Measurements from ENCODE around the gene CHST10.
"Not testable (repeated sequence)": the region's sequence is repeated elsewhere in the genome, so short reads cannot be mapped to it uniquely, and the experiment has no call there.

CHST10 gene

GRCh38 chr2:100365434-100365833, 52.0 kb downstream of the CHST10 start (continued):
- TF ChIP-seq ZFHX2 (tag by site-specific recombination; conservative IDR thresholded peaks at IDR 0.05) (no peak), ZNF777 (tag by site-specific recombination; IDR thresholded peaks at IDR 0.05; ENCODE audit: borderline replicate concordance) (no peak), TRIM28 (IDR thresholded peaks at IDR 0.05; ENCODE audit: borderline replicate concordance, low read length) (no peak), AEBP2 (tag by site-specific recombination; IDR thresholded peaks at IDR 0.05; ENCODE audit: borderline replicate concordance) (no peak)

GRCh38 chr2:100362269-100362668, 55.2 kb downstream of the CHST10 start:
- H3K9me3 ChIP-seq (ENCODE audit: control insufficient read depth, insufficient read depth, low read depth, low read length); H3K36me3 ChIP-seq (ENCODE audit: control insufficient read depth in 2 of 2, insufficient read depth in 1 of 2, low read length in 2 of 2); H3K27ac ChIP-seq (ENCODE audit: extremely low read depth, low read depth, low read length); CTCF ChIA-PET; POLR2A ChIA-PET; H3K4me1 ChIP-seq (ENCODE audit: control insufficient read depth, insufficient read depth, low read length); H3K4me3 ChIP-seq (ENCODE audit: low read depth, low read length): not testable (repeated sequence)
- peak; percentile 91 for TF ChIP-seq SETDB1 (IDR thresholded peaks at IDR 0.05; ENCODE audit: insufficient read length, low read length)

- no peaks in the 10 kb centered on the region for H3K36me3 ChIP-seq (ENCODE audit: control insufficient read depth in 2 of 2, insufficient read depth in 1 of 2, low read length in 2 of 2)
- no peak overlapping the region for H3K4me3 ChIP-seq (ENCODE audit: low read depth, low read length)
- ChIA-PET CTCF (interaction anchor here (1.7 kb wide), 1 partner anchor 21 kb away, joined by 5 read pairs; no protein-coding TSS in a partner anchor), POLR2A (no interaction called here)
- TF ChIP-seq ZNF776 (tag by site-specific recombination; IDR thresholded peaks at IDR 0.05; ENCODE audit: borderline replicate concordance) (no peak), ELK4 (IDR thresholded peaks at IDR 0.05; ENCODE audit: borderline replicate concordance, low read depth, low read length) (no peak), ZNF654 (tag by site-specific recombination; IDR thresholded peaks at IDR 0.05; ENCODE audit: low read depth) (no peak), HOXA7 (CRISPR knock-in tag; IDR thresholded peaks at IDR 0.05; ENCODE audit: borderline replicate concordance) (no peak), SETDB1 (IDR thresholded peaks at IDR 0.05; ENCODE audit: insufficient read length, low read length) (no peak), ZNF16 (tag by site-specific recombination; IDR thresholded peaks at IDR 0.05; ENCODE audit: low read depth) (no peak), ZNF571 (tag by site-specific recombination; IDR thresholded peaks at IDR 0.05) (no peak), ZNF585B (tag by site-specific recombination; IDR thresholded peaks at IDR 0.05) (no peak), ZNF426 (tag by site-specific recombination; IDR thresholded peaks at IDR 0.05) (no peak), ZNF341 (tag by site-specific recombination; IDR thresholded peaks at IDR 0.05; ENCODE audit: low read depth) (no peak), ZNF629 (tag by site-specific recombination; IDR thresholded peaks at IDR 0.05) (no peak), ZNF324 (tag by site-specific recombination; IDR thresholded peaks at IDR 0.05) (no peak), ZNF544 (tag by site-specific recombination; IDR thresholded peaks at IDR 0.05) (no peak), ZNF18 (tag by site-specific recombination; IDR thresholded peaks at IDR 0.05) (no peak), ZNF354C (tag by site-specific recombination; IDR thresholded peaks at IDR 0.05; ENCODE audit: borderline replicate concordance, low read depth) (no peak), ZNF146 (tag by site-specific recombination; IDR thresholded peaks at IDR 0.05) (no peak)
- H3K27ac ChIP-seq (ENCODE audit: extremely low read depth, low read depth, low read length) = no peak overlapping the region
- no peaks in the 10 kb centered on the region for H3K9me3 ChIP-seq (ENCODE audit: control insufficient read depth, insufficient read depth, low read depth, low read length)
- no peaks in the 10 kb centered on the region for H3K4me1 ChIP-seq (ENCODE audit: control insufficient read depth, insufficient read depth, low read length)
Measured at GRCh38 chr2:100359576-100359975, 57.9 kb downstream of the CHST10 start.
